GM21381 (cell line): Measurements from ENCODE around the gene AQP7.
"Not testable (repeated sequence)": the region's sequence is repeated elsewhere in the genome, so short reads cannot be mapped to it uniquely, and the experiment has no call there.

Experiments
- ATAC-seq: cut with Tn5 transposase; IDR thresholded peaks from one replicate; pipeline ENCODE4 v1.9.1; 2021; ENCODE audit warnings: mild to moderate bottlenecking, moderate library complexity; ENCODE audit not compliant: unreplicated experiment

AQP7 gene

GRCh38 chr9:33399047-33399446, 3.3 kb downstream of the AQP7 start:
- not testable (repeated sequence) for ATAC-seq

GRCh38 chr9:33397801-33398200, 4.6 kb downstream of the AQP7 start:
- ATAC-seq, result not testable (repeated sequence)

GRCh38 chr9:33395159-33395879, 7.0 kb downstream of the AQP7 start:
- ATAC-seq, result not testable (repeated sequence)

GRCh38 chr9:33393986-33394385, 8.4 kb downstream of the AQP7 start:
- not testable (repeated sequence) for ATAC-seq

DNA sequence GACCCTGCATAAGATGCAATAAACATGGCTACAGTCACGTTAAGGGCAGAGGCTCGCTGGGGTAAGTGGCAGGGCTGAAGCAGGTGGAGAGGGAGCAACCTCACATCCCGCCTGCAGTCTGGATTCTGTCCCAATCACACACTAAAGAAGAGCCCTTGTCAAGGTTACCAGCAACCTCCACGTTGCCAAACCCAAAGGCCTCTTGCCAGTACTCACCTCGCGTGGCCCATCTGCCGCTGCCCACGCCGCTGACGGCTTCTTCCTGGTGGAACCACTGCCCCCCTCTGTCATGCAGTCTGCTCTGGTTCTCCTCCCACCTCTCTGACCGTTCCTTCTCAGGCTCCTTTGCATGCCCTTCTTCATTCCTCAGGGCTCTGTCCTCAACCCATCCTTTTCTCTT, 8.8 kb downstream of the AQP7 start:
- ATAC-seq, result no peak

GRCh38 chr9:33392591-33393021, 9.8 kb downstream of the AQP7 start:
- not testable (repeated sequence) for ATAC-seq

DNA sequence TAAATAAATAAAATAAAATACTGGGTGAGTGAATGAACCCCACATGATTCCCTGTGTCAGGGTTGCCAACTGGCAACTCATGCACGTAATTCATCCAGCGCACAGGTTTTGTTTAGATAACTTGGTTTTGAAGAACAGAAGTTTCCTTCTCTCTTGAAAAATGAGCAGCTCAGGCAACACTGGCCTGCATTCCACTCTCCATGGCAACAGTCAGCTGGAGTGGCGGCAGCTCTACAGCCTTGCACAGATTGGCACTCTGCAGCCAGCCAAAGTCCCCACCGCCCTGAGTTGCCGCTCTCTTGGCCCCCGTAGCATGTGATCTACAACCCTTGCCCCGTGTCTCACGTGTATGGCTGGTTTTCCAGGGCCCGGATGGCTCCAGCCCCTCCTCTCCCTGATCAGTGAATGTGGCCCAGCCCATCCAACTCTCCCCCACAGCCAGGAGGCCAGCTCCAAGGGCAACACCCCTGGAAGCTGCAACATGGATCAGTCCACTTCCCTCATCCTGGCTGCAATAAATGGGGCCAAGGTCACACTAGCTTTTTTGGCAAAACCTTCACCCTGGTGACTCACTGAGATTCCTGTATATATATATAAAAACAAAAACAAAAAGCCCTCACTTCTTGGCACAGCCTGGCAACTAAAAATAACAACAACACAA, 11.1 kb downstream of the AQP7 start:
- not testable (repeated sequence) for ATAC-seq

DNA sequence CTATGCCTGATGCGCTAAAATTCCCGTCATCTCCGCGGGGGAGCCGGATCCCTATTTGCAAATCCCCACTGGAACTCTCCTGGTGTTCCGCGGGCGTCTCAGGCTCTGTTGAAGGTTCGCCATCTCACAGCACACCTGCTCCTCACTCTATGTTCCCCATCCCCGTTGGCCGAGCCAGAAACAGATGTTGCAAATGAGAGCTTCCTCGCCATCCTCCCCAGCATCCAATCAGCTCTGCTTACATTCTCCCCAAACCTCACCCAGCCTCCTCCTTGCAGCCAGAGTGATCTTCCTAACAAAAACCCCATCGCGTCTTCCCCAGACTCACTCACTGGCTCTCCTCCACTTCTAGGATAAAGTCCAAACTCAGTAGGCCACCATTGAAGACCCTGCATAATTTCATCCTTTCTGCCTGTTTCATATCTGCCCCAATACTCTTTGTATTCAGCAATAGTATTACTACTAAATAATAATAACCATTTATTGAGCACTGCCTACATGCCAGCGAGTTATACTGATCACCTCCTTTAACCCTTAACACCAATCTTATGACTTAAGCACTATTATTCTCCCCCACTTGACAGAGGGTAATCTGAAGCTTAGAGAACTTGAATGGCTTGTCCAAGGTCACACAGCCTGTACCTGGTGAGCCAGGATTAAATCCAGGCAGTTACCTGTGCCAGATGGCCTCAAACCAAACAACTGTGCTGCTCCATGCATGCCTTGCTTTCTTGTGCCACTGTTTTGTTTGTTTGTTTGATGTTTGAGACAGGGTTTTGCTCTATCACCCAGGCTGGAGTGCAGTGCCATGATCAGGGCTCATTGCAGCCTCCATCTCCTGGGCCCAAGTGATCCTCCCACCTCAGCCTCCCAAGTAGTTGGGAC, 14.0 kb downstream of the AQP7 start:
- ATAC-seq, result no peak

- not testable (repeated sequence) for ATAC-seq
These were observed 15.4 kb downstream of the AQP7 start for GRCh38 chr9:33386998-33387397.

GRCh38 chr9:33386641-33386996, 15.7 kb downstream of the AQP7 start:
- not testable (repeated sequence) for ATAC-seq

DNA sequence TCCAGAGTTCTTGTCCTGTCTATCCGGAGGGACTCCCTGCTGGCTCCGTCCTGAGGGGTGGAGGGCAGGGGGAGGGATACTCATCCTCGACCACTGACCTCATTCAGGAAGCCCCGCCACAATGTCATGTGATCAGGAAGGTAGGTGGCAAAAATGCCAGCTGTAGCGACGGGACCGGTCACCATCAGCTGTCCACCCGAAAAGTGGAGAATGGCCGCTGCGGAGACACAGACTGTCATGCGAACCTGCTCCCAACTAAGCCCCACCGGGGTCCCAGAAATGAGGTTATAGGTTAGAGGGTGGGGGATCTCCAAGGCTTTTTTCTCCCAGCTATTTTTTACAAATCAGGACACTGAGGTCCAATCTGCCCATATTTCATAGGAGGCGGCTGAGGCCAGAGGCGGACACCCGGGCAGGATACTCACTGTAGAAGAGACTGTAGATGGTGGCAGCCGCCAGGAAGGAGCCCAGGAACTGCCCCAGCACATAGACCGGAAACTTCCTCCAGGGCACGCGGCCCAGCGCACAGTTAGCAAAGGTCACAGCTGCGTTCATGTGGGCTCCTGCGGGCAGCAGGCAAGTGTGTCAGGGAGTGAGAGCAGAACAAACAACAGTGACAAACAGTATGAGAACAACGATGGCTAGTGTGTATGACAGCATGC, 16.3 kb downstream of the AQP7 start:
- not testable (repeated sequence) for ATAC-seq

DNA sequence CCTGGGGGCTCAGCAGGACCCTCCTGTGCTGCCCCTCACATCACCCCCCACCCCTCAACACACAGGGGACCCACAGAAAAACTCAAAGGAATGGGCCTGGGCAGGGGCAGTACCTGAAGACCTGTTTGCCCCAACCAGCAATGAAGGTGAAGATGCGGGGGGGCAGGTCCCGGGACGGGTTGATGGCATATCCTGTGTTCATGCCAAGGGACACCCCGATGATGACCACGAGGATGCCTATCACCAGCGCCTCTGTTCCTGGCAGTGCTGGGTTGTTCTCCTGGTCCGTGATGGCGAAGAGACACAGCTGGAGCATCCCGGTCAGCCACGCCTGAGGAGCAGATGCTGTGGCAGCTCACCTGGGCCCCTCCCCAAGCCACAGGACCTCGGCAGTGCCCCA, 16.8 kb downstream of the AQP7 start:
- not testable (repeated sequence) for ATAC-seq

GRCh38 chr9:33383396-33383795, 19.0 kb downstream of the AQP7 start:
- not testable (repeated sequence) for ATAC-seq

- not testable (repeated sequence) for ATAC-seq
These were observed 20.0 kb downstream of the AQP7 start for GRCh38 chr9:33382397-33382796.

GRCh38 chr9:33381231-33381791, 21.1 kb downstream of the AQP7 start:
- no peak for ATAC-seq

GRCh38 chr9:33380390-33381094, 21.8 kb downstream of the AQP7 start:
- ATAC-seq, result no peak

- ATAC-seq, result no peak
These were observed 22.5 kb downstream of the AQP7 start for GRCh38 chr9:33379666-33380389.

GRCh38 chr9:33378121-33378795, 24.1 kb downstream of the AQP7 start:
- no peak for ATAC-seq
